HCT116 (cell line): ENCODE data around the gene RAB3C.

Source experiments
- CTCF ChIP-seq, 3 experiments: fragments of 200-600 bp in 1 of 3; sonication (generic) in 1 of 3; IDR thresholded peaks in 2 of 3; conservative IDR thresholded peaks in 1 of 3; 2 replicates each; pipeline ENCODE4 v1.5.1; 2012 to 2017; ENCODE audit warnings: low read depth in 2 of 3, low read length in 2 of 3, antibody characterized with exemption in 1 of 3, borderline replicate concordance in 1 of 3, control low read depth in 1 of 3, mild to moderate bottlenecking in 1 of 3, mixed read lengths in 1 of 3, mixed run types in 1 of 3, moderate library complexity in 1 of 3; ENCODE audit not compliant: insufficient read depth in 1 of 3
- EZH2 ChIP-seq: fragments of 200-600 bp; sonication (generic); IDR thresholded peaks from 2 replicates; pipeline ENCODE4 v1.6.1; 2017; ENCODE audit warnings: antibody characterized with exemption, mixed run types
- TF ChIP-seq, protein P1 (sequence below): IDR thresholded peaks from 2 replicates; pipeline ENCODE4 v1.6.1; 2012

DNA sequence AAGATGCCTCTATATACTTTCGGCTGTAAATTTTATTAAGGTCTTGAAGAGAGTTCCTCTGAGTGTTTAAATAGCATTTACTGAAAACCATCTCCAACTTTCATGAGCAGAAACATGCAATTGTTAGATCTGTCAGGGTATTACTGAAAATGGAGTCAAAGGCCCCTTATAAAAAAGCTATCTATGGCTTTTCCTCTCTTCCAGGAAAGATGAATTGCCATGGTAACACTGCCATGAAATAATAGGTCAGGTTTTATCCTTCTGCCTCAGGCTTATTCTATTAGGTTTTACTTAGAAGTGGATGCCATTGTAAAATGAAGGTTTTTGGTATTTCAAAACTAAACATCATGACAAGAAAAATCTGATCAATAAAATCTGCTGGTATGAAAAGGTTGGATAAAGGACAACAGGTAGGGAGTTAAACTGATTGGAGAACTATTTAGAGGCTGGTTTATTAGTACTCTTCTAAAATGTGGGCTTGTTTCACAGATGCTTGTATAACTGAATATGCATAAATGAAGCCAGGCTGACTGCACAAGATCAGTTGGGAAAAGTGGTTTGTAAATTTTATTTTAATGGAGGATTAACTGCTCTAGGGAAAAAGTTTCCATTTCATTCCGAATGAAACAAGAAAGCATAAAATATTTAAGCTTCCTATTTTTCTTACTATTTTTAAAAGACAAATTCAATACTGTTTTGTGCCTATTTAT lies 135.5 kb downstream of the RAB3C start:
- no peak for TF ChIP-seq CTCF (IDR thresholded peaks at IDR 0.05 in 2 of 3, conservative IDR thresholded peaks at IDR 0.05 in 1 of 3; ENCODE audit: borderline replicate concordance in 1 of 3, insufficient read depth in 1 of 3, low read depth in 2 of 3, low read length in 2 of 3)
- TF ChIP-seq, protein P1, sequence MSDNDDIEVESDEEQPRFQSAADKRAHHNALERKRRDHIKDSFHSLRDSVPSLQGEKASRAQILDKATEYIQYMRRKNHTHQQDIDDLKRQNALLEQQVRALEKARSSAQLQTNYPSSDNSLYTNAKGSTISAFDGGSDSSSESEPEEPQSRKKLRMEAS, result no peak
- no peak for TF ChIP-seq EZH2
